Omental fat pad (tissue), 4 donors: ENCODE results near the gene FRMPD4. TPM values are rescaled to one million over a fixed set of nuclear protein-coding genes. Genes with fewer than 3 reads are reported as not detected.

Experiments used
- ATAC-seq: fragments of 150-250 bp; one replicate; pipeline ENCODE4 v1.9.1; 2016; ENCODE audit warnings: mild to moderate bottlenecking, moderate library complexity; ENCODE audit not compliant: low FRiP score
- DNase-seq: peaks from one replicate; pipeline ENCODE4 v3.0.0-alpha.2; 2019; ENCODE audit warnings: low spot score
- total RNA-seq, 4 donors: library from RNA; depleted of rRNA; stranded (reverse); fragments of >200 nt; gene quantifications; one replicate each; pipeline ENCODE4 v1.1.0, GENCODE V29; 2016
- TF ChIP-seq, protein P1 (sequence below), 3 donors: fragments of 450-650 bp; IDR thresholded peaks; one replicate each; pipeline ENCODE4 v1.5.1; 2016 to 2017; ENCODE audit warnings: antibody characterized with exemption in 3 of 3, mild to moderate bottlenecking in 3 of 3, moderate library complexity in 2 of 3

The FRMPD4 gene
- total RNA-seq, 4 donors from 2014 or later = 0.12 to 0.47 (median 0.25) TPM

DNA sequence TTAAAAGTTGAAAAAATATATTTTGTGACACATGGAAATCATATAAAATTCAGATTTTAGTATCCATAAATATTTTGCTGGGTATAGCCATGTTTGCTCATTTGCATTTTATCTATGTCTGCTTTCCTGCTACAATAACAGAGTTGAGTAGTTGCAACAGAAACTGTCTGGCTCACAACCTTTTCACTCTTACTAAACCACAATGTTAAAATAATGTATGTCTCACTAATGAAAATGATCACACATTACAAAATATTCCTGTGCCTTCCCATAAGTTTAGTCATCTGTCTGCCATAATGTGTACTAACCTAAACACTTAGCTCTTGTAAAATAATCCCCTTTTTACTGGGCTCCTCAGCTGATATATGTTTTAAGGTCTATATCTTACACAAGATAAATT is 479.0 kb downstream of the FRMPD4 start:
- TF ChIP-seq, protein P1, sequence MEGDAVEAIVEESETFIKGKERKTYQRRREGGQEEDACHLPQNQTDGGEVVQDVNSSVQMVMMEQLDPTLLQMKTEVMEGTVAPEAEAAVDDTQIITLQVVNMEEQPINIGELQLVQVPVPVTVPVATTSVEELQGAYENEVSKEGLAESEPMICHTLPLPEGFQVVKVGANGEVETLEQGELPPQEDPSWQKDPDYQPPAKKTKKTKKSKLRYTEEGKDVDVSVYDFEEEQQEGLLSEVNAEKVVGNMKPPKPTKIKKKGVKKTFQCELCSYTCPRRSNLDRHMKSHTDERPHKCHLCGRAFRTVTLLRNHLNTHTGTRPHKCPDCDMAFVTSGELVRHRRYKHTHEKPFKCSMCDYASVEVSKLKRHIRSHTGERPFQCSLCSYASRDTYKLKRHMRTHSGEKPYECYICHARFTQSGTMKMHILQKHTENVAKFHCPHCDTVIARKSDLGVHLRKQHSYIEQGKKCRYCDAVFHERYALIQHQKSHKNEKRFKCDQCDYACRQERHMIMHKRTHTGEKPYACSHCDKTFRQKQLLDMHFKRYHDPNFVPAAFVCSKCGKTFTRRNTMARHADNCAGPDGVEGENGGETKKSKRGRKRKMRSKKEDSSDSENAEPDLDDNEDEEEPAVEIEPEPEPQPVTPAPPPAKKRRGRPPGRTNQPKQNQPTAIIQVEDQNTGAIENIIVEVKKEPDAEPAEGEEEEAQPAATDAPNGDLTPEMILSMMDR (IDR thresholded peaks at IDR 0.05) = no peak
- no peak for ATAC-seq
- no peak for DNase-seq

DNA sequence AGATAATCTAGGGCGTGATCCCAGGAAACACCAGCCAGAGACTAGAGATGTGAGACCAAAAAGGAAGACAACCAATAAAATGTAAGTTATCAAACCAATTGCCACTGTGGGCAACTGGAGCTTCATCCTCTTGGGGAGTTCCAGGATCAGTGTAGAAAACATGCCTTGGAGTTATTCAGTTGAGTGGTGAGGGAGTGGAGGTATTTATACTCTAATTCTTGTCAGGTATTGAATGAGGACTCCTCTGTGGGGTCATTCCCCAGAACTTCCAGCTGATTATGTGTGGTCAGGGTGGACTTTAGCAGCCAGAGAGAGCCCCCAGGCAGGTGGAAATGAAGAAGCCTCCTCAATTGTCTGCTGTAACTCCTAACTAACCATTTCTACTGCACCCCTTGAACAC is 509.0 kb downstream of the FRMPD4 start:
- DNase-seq = no peak
- TF ChIP-seq, protein P1 (IDR thresholded peaks at IDR 0.05) = no peak
- no peak for ATAC-seq

DNA sequence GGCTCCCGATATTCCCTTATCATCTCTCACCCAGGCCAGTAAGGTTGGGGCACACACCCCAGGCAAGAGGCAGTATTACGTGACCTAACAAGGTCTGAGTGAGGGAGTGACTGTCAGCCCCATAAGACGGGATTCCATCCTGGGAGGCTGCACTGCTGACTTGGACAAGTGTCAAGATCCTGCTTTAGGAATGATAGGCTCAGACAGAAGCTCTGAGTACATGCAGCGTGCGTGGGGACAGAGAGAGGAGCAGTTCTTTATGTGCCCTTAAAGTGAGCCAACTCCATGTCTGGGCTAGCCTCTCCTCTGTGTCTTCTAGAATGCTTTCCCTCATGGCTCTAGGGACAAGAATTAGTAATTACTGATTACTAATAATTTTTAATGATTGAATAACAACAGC is 510.7 kb downstream of the FRMPD4 start:
- no peak for DNase-seq
- TF ChIP-seq, protein P1 (IDR thresholded peaks at IDR 0.05) = no peak
- no peak for ATAC-seq

DNA sequence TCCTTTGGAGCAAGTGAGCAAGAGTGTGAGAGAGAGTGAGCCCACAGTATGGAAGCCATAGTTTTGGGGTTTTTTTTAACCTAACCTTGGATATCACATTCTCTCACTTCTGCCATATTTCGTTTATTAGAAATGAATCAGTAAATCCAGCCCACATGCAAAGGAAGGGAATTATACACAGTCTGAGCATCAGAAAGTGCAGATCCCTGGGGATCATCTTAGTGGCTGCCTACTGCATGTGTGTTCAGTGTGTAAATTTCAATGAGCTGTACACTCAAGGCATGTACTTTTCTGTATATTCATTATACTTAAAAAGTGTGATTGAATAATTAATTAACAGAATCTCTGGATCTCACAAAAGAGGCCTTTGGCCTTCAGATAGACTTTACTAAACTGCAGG is 519.2 kb downstream of the FRMPD4 start:
- DNase-seq (no peak), ATAC-seq (no peak)
- TF ChIP-seq, protein P1 (IDR thresholded peaks at IDR 0.05) = no peak

DNA sequence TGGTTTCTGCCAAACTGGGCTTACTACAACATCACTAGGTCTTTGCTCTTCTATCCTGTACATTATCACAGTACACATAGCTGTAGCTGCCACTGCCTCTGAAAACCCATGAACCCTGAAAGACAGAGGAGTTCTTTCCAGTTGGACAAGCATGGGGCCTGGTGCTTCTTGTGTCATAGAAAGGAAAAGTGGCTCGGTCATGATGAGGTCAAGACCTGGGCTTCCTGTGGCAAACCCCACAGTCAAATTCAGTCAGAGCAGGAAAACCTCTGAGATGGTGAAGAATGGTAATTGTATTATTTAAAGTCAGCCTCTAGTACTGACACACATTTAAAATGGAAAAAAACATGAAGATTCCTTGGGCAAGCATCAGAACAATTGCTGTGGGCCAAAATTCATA is 519.6 kb downstream of the FRMPD4 start:
- no peak for DNase-seq
- no peak for ATAC-seq
- TF ChIP-seq, protein P1 (IDR thresholded peaks at IDR 0.05) = no peak

DNA sequence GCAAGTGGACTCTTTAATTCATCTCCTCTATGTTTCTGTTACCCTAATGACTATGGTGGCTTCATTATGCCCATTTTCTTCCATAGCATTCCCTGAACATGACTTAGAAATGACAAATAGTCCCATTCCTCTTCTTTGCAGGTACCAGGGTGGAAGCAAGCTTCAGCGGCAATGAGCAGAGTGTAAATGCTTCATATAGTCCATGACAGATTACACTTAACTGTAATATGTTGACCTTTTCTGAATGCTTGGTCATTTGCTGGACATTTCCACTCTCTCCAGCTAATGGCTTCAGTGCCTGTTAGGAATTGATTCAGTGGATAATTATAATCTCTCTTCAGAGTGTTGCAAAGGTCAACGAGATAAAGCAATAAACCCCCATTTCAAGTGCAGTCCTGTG is 523.2 kb downstream of the FRMPD4 start:
- DNase-seq = no peak
- TF ChIP-seq, protein P1 (IDR thresholded peaks at IDR 0.05) = no peak
- no peak for ATAC-seq

DNA sequence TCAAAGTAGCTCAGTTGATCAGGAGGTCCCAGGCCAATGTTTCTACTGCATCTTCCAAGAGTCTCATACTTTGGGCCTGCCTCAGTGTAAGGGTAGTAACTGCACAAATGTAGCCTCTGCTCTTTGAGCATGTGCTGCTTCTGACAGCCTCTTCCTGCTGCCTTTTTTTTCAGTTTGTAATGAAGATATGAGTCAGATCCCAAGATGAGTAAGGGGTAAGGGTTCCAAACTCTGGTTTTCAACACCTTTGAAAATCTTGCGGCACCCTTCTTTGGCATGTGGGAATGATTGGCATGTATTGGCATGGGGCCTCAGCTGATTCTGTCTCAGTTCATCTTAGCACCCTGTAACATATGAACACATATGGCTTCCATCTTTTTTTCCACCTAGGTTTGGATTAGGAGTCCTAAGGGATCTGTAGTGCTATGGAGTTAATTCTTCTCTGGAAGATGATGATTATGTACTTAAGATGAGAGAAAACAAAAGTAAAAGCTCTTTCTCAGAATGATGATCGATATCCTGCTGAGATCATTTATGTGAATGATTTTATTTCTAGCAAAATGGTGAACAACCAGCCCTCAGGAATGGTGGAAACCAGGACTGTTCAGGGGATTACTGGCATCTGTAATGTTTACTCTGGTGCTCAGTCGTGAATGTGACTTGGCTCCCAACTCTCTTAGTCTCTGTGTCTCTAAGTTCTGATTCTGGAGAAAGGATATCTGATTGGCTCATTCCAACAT is 534.3 kb downstream of the FRMPD4 start:
- ATAC-seq = no peak
- DNase-seq = no peak
- TF ChIP-seq, protein P1 (IDR thresholded peaks at IDR 0.05) = no peak
